SH-SY5Y (cell line): Measurements from ENCODE around the gene ADGRE3.

ENCODE experiments used
- GATA2 ChIP-seq: IDR thresholded peaks from 2 replicates; pipeline ENCODE4 v1.6.1; 2011; ENCODE audit warnings: mild to moderate bottlenecking, low read depth, low read length
- GATA3 ChIP-seq: IDR thresholded peaks from 2 replicates; pipeline ENCODE4 v1.6.1; 2011; ENCODE audit warnings: low read depth, mild to moderate bottlenecking, low read length, moderate library complexity

ADGRE3 gene

GRCh38 chr19:14639536-14640277 lies 34.9 kb downstream of the ADGRE3 start:
- no peak for TF ChIP-seq GATA3
- no peak for TF ChIP-seq GATA2

DNA sequence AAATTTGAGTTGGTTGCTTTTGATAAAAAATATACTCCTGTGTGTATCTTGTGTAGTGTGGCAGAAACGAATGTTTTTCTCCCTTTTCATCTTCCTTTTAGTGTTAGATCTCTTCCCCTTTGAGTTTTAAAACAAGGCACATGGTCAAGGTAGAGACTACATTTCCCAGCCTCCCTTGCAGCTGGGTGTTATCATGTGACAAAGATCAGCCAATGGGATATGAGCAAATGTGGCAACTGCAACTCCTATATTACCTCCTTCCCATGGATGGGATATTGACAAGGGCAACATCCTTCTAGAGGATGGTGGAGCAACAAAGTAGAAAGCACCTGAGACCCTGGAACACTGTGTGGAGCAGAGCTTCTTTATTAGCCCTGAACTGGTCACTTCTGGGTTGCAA lies 42.4 kb downstream of the ADGRE3 start:
- TF ChIP-seq GATA3 = no peak
- no peak for TF ChIP-seq GATA2

- TF ChIP-seq GATA3 = no peak
- no peak for TF ChIP-seq GATA2
Measured at GRCh38 chr19:14629557-14629956, 45.1 kb downstream of the ADGRE3 start.

GRCh38 chr19:14619404-14619803 lies 55.2 kb downstream of the ADGRE3 start:
- TF ChIP-seq GATA3 (no peak), GATA2 (no peak)

GRCh38 chr19:14616407-14616806 lies 58.2 kb downstream of the ADGRE3 start:
- TF ChIP-seq GATA2 (no peak), GATA3 (no peak)

DNA sequence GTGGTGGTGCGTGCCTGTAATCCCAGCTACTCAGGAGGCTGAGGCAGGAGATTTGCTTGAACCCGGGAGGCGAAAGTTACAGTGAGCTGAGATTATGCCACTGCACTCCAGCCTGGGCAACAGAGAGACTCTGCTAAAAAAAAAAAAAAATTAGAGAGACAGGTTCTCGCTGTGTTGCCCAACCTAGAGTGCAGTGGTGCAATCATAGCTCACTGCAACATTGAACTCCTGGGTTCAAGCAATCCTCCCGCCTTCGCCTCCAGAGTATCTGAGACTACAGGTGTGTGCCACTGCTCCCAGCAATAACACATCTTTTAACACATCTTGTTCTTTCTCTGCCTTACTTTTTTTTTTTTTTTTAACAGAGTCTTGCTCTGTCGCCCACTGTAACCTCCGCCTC lies 59.0 kb downstream of the ADGRE3 start:
- TF ChIP-seq GATA2 = no peak
- TF ChIP-seq GATA3 = no peak

DNA sequence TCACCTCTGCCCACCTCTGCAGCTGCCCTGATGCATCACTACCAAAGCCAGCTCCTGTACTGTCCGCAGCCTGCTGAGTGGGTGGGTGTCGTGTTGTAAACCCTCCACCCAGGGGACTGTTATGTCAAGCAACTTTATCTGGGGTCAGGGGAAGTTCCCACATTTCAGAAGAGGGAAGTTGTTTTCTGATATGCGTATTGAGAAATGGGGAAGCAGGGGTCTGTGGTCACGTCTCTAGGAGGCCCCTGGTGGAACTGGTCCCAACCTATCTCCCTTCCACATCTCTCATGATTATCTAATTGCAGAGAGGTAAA lies 60.6 kb downstream of the ADGRE3 start:
- TF ChIP-seq GATA3 (no peak), GATA2 (no peak)

- no peak for TF ChIP-seq GATA3
- TF ChIP-seq GATA2 = no peak
Measured at GRCh38 chr19:14612657-14613056, 62.0 kb downstream of the ADGRE3 start.

DNA sequence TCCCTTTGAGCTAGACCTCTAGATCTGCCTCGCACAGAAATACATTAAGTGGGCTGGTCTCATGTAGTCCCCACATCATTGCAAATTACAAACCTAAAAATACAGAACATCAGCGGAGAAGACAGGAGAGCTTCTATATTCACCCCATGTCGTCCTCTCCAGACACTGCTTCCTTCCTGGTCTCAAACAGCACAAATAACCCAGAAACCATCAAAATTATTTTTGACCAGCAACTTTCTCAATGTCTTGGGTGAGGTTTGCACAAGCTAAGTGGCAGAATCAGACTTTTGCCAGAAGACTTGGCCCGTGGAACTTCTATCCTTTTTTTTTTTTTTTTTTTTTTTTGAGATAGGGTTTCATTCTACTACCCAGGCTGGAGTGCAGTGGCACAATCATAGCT lies 63.6 kb downstream of the ADGRE3 start:
- TF ChIP-seq GATA2 = no peak
- no peak for TF ChIP-seq GATA3

DNA sequence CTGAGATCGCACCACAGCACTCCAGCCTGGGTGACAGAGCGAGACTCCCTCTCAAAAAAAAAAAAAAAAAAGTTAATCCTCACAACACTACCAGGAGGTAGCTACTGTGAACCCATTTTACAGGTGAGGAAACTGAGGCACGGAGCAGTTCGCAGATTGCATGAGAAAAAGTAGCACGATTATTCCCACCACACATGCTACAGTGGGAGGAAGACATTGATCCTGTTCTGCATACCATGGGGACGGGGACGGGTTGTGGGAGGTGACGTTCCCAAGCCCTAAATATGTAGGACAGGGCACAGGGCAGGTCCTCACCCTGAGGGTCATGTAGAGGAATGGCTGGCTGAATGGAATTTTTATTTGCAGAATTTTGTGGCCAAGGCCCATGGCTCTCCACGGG lies 68.0 kb downstream of the ADGRE3 start:
- no peak for TF ChIP-seq GATA3
- no peak for TF ChIP-seq GATA2

GRCh38 chr19:14603990-14604387 lies 70.7 kb downstream of the ADGRE3 start:
- TF ChIP-seq GATA2 (no peak), GATA3 (no peak)

GRCh38 chr19:14599548-14600147 lies 75.0 kb downstream of the ADGRE3 start:
- no peak for TF ChIP-seq GATA3
- no peak for TF ChIP-seq GATA2

DNA sequence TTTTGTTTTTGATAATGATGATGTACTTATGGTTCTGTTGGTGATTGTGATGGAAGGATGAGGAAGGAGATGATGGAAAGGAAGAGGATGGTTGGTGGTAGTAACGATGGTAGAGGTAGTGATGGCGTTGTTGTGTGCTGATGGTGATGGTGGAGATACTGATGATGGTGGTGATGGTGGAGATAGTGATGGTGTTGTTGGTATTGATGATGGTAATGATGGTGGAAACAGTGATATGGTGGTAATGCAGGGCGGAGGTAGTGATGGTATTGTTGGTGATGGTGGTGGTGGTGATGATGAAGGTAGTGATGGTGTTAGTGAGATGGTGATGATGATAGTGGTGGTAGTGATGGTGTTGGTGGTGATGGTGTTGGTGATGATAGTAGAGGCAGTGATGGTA lies 79.1 kb downstream of the ADGRE3 start:
- TF ChIP-seq GATA2 (no peak), GATA3 (no peak)

DNA sequence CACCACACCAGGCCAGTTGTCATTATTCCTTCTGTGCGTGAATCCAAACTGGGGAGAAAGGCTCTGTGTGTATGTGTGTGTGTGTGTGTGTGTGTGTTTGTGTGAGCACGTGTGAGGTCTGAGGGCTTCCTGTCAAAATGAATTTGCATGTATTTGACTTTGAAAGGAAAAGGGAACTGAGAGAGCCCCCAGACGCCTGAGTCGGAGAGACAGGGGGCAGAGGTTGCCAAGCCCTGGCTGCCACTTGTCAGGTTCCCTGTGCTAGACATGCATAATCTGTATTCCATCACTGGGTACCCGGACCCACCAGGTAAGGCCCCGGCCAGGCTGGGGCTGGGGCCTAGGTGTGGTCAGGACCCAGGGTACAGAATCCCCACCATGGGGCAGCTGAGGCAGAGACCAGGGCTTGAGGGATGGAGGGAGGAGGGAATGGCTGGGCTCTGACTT lies 91.7 kb downstream of the ADGRE3 start, which contains the start of gene CLEC17A:
Gene CLEC17A (plus strand): TSS at position 191 of the 447 bp plus-strand sequence. CDS start 77 bp downstream, at position 268.
- TF ChIP-seq GATA3 (no peak), GATA2 (no peak)

DNA sequence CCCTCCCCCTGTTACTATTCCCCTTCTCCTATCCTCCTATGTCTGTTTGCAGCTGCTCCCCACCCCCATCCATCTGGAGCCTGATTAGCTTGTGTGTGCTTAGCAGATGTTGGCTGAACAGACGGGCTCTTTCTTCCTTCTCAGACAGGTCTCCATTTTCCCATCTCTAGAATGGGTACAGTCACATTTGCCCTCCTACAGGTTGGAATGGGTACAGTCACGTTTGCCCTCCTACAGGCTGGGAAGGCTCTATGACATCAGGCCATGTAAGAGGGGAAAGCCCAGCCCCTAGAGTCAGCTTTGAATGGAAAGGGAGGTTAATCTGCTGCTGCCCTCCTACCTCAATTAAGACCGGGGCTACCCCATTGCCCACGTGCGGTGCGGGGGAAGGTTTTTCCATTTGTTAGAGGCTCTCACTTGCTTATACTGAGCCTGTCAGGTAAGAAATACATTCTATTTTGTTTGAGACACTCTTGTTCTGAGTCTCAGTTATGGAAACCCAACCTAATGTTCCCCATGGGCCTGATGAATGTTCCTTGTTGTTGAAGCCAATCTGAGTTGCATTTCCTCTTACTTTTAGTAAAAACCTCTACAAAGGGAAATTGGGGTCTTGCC lies 93.9 kb downstream of the ADGRE3 start:
- TF ChIP-seq GATA2 (no peak), GATA3 (no peak)

DNA sequence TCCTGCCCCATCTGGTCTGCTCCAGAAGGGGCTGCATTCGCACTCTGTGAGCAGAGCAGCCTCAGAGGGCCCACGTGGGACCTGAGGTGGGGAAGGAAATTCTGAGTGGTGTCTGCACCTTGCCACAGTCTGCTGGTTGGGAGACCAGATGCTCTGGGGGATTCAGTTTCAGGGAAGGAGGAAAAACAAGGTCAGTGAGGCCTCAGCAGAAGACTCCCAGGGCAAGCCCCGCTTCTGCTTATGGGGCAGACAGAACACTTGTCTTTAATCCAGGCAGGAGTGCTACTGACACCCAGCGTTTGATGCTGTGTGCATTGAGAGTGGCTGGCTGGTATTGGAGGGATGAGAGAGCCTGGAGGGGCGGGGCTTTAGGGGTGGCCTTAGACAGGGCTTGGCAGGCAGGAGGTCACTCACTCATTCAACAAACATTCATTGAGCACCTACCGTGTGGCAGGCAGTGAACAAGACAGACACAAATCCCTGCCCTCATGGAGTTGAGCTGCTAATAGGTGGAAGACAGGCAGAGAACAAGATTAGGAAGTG lies 96.7 kb downstream of the ADGRE3 start:
- TF ChIP-seq GATA3 = no peak
